ENCODE results near the gene STXBP5L.
"Not testable (repeated sequence)": the region's sequence is repeated elsewhere in the genome, so short reads cannot be mapped to it uniquely, and the experiment has no call there.

The STXBP5L gene

GRCh38 chr3:120892921-120893320, 15.1 kb upstream of the STXBP5L start:
- no peak for TF ChIP-seq CTCF (IDR thresholded peaks at IDR 0.05; ENCODE audit: borderline replicate concordance, control extremely low read depth, extremely low read depth, insufficient read depth, missing control alignments)
- in situ Hi-C loops (cut with MboI; ENCODE audit: low sequenced_read_pairs, unreplicated experiment) = no loop called here
- no peak for DNase-seq (ENCODE audit: low spot score)

- in situ Hi-C loops (cut with MboI; ENCODE audit: low sequenced_read_pairs, unreplicated experiment) = no loop called here
- no peak for DNase-seq (ENCODE audit: low spot score)
Measured at GRCh38 chr3:120894316-120895057, 13.5 kb upstream of the STXBP5L start.

GRCh38 chr3:120901716-120902115, 6.3 kb upstream of the STXBP5L start:
- in situ Hi-C loops (cut with MboI; ENCODE audit: low sequenced_read_pairs, unreplicated experiment); DNase-seq (ENCODE audit: low spot score): not testable (repeated sequence)

More at GRCh38 chr3:120894316-120895057, 13.5 kb upstream of the STXBP5L start:
- TF ChIP-seq CTCF (IDR thresholded peaks at IDR 0.05; ENCODE audit: borderline replicate concordance, control extremely low read depth, extremely low read depth, insufficient read depth, missing control alignments) = no peak

- DNase-seq (ENCODE audit: low spot score) = no peak
- in situ Hi-C loops (cut with MboI; ENCODE audit: low sequenced_read_pairs, unreplicated experiment) = no loop called here
- no peak for TF ChIP-seq CTCF (IDR thresholded peaks at IDR 0.05; ENCODE audit: borderline replicate concordance, control extremely low read depth, extremely low read depth, insufficient read depth, missing control alignments)
Measured at GRCh38 chr3:120903221-120903620, 4.8 kb upstream of the STXBP5L start.

GRCh38 chr3:120907659-120908029, 361 bp upstream of the STXBP5L start:
- DNase-seq (ENCODE audit: low spot score) = no peak
- TF ChIP-seq CTCF (IDR thresholded peaks at IDR 0.05; ENCODE audit: borderline replicate concordance, control extremely low read depth, extremely low read depth, insufficient read depth, missing control alignments) = no peak

GRCh38 chr3:120908795-120909601, 993 bp downstream of the STXBP5L start:
- TF ChIP-seq CTCF (IDR thresholded peaks at IDR 0.05; ENCODE audit: borderline replicate concordance, control extremely low read depth, extremely low read depth, insufficient read depth, missing control alignments) = no peak
- DNase-seq (ENCODE audit: low spot score) = peak; percentile 11
- in situ Hi-C loops (cut with MboI; ENCODE audit: low sequenced_read_pairs, unreplicated experiment) = no loop called here

More at GRCh38 chr3:120907659-120908029, 361 bp upstream of the STXBP5L start:
- in situ Hi-C loops (cut with MboI; ENCODE audit: low sequenced_read_pairs, unreplicated experiment) = no loop called here

- no peak for TF ChIP-seq CTCF (IDR thresholded peaks at IDR 0.05; ENCODE audit: borderline replicate concordance, control extremely low read depth, extremely low read depth, insufficient read depth, missing control alignments)
- in situ Hi-C loops (cut with MboI; ENCODE audit: low sequenced_read_pairs, unreplicated experiment) = no loop called here
- no peak for DNase-seq (ENCODE audit: low spot score)
Measured at GRCh38 chr3:120909602-120909878, 1.5 kb downstream of the STXBP5L start.

Measured in GM13976 (cell line).